K562 (cell line): ENCODE measurements around the gene TFAM. TPM values are rescaled to one million over a fixed set of nuclear protein-coding genes. Genes with fewer than 3 reads are reported as not detected.

ENCODE experiments used
- ATAC-seq: fragments of 200-7000 bp; cut with Tn5 transposase; 3 replicates; pipeline ENCODE4 v1.9.1; 2020; ENCODE audit warnings: moderate library complexity
- BruUV-seq: library from RNA; stranded (reverse); fragments of 400-500 nt; replicated peaks from 2 replicates; lab custom pipeline; 2021; lab: Mats Ljungman, UMichigan
- CTCF ChIA-PET: fragments of 300-600 bp; formaldehyde crosslinking; extraction: SDS; loops from one replicate; lab custom pipeline; 2021; ENCODE audit warnings: low intra/inter-chr PET ratio; lab: Yijun Ruan, JAX
- POLR2A ChIA-PET: fragments of 300-600, 350-650 bp; sonication (Branson Sonifier 250); formaldehyde crosslinking; extraction: SDS; loops from one replicate; lab custom pipeline; 2021; ENCODE audit warnings: antibody characterized with exemption, inconsistent platforms; lab: Yijun Ruan, JAX
- DNase-seq, 4 experiments: peaks; one replicate each; pipeline versions ENCODE4 v3.0.0 to v3.0.0-alpha.2; 2011 to 2018; ENCODE audit warnings: low spot score in 3 of 4, mixed read lengths in 3 of 4; ENCODE audit errors: extremely low read depth in 1 of 4
- FAIRE-seq: peaks from 2 replicates; lab custom pipeline; 2011; peaks lifted over from hg19 to GRCh38; lab: Jason Lieb, UNC
- H2AFZ ChIP-seq: 2 replicates; pipeline ENCODE4 v1.6.0; 2011; ENCODE audit warnings: low read depth, low read length, control low read depth, inconsistent platforms
- H3K27ac ChIP-seq: fragments of 200-600 bp; 3 replicates; pipeline ENCODE4 v1.8.0; 2011; ENCODE audit warnings: low read depth, mild to moderate bottlenecking, control low read depth, inconsistent platforms, low read length, moderate library complexity, mixed read lengths; ENCODE audit errors: extremely low read depth
- H3K27me3 ChIP-seq, 2 experiments: fragments of 300-600 bp in 1 of 2; 2 replicates in 1 of 2; 3 replicates in 1 of 2; pipeline versions ENCODE4 v1.6.0 to v1.8.0; 2011; ENCODE audit warnings: inconsistent platforms in 2 of 2, low read length in 2 of 2, mild to moderate bottlenecking in 1 of 2, mixed read lengths in 1 of 2, moderate library complexity in 1 of 2; ENCODE audit not compliant: control insufficient read depth in 2 of 2, insufficient read depth in 2 of 2
- H3K36me3 ChIP-seq: fragments of 300-600 bp; 3 replicates; pipeline ENCODE4 v1.8.0; 2011; ENCODE audit warnings: mild to moderate bottlenecking, low read length, inconsistent platforms; ENCODE audit not compliant: control insufficient read depth, insufficient read depth
- H3K4me1 ChIP-seq, 2 experiments: fragments of 200-600 bp in 1 of 2; replicated peaks in 1 of 2; 2 replicates in 1 of 2; 3 replicates in 1 of 2; pipeline versions ENCODE4 v1.5.1 to v1.8.0; 2011; ENCODE audit warnings: inconsistent platforms in 2 of 2, low read length in 2 of 2, mild to moderate bottlenecking in 1 of 2, mixed read lengths in 1 of 2, moderate library complexity in 1 of 2; ENCODE audit not compliant: control insufficient read depth in 2 of 2, insufficient read depth in 2 of 2
- H3K4me2 ChIP-seq: 2 replicates; pipeline ENCODE4 v1.6.1; 2011; ENCODE audit warnings: low read length, control low read depth, inconsistent platforms, mixed read lengths; ENCODE audit not compliant: insufficient read depth
- H3K4me3 ChIP-seq: fragments of 200-600 bp; sonication (generic), shearing (Covaris generic); 2 replicates; pipeline ENCODE4 v1.5.1; 2016; ENCODE audit warnings: control low read depth, inconsistent platforms
- H3K79me2 ChIP-seq: fragments of 200-600 bp; 3 replicates; pipeline ENCODE4 v1.8.0; 2011; ENCODE audit warnings: low read length, inconsistent platforms; ENCODE audit not compliant: control insufficient read depth, insufficient read depth
- H3K9ac ChIP-seq, 2 experiments: 2 replicates each; pipeline versions ENCODE4 v1.6.0 to v1.6.1; 2011; ENCODE audit warnings: low read depth in 2 of 2, low read length in 2 of 2, control low read depth in 1 of 2, inconsistent platforms in 1 of 2, mild to moderate bottlenecking in 1 of 2, mixed read lengths in 1 of 2; ENCODE audit not compliant: insufficient read depth in 1 of 2
- H3K9me1 ChIP-seq: one replicate; pipeline ENCODE4 v1.6.0; 2011; ENCODE audit warnings: inconsistent platforms, mild to moderate bottlenecking, low read length, moderate library complexity; ENCODE audit not compliant: control insufficient read depth, insufficient read depth
- H3K9me3 ChIP-seq: replicated peaks from 2 replicates; pipeline ENCODE4 v1.5.1; 2011; ENCODE audit warnings: low read depth, low read length, inconsistent platforms; ENCODE audit not compliant: control insufficient read depth, insufficient read depth
- H4K20me1 ChIP-seq: replicated peaks from 2 replicates; pipeline ENCODE4 v1.6.1; 2011; ENCODE audit warnings: low read length, inconsistent platforms, mixed read lengths; ENCODE audit not compliant: control insufficient read depth, insufficient read depth
- BRF2 ChIP-seq: IDR thresholded peaks from 3 replicates; pipeline ENCODE4 v1.6.1; 2011; ENCODE audit warnings: borderline replicate concordance, mild to moderate bottlenecking; ENCODE audit not compliant: insufficient read length, insufficient read depth
- CHD2 ChIP-seq: IDR thresholded peaks from 2 replicates; pipeline ENCODE4 v1.6.1; 2011; ENCODE audit warnings: low read depth, low read length
- DPF2 ChIP-seq: fragments of 450-650 bp; IDR thresholded peaks from 2 replicates; pipeline ENCODE4 v1.6.1; 2016
- E2F1 ChIP-seq: sonication (generic); formaldehyde crosslinking; IDR thresholded peaks from 2 replicates; pipeline ENCODE4 v1.8.1; 2023; ENCODE audit warnings: mild to moderate bottlenecking, missing genetic modification reagents, moderate library complexity
- WGBS: fragments of 100-300 bp; shearing (Covaris generic); methylation state at CpG from one replicate; pipeline ENCODE4 v1.1.6; 2016; ENCODE audit warnings: low coverage, mixed read lengths; ENCODE audit not compliant: insufficient coverage; ENCODE audit errors: missing lambda C conversion rate; 5-methylcytosine and 5-hydroxymethylcytosine counted together
- in situ Hi-C: fragments of 300-500 bp; cut with MboI; formaldehyde crosslinking; loops from 4 replicates; pipeline ENCODE4 v1.15.0; 2018; ENCODE audit warnings: inconsistent platforms, mixed read lengths
- intact Hi-C: fragments of 100-400 bp; cut with micrococcal nuclease; formaldehyde crosslinking; loops from 2 replicates; pipeline ENCODE4 v1.14.2; 2022
- polyA plus RNA-seq, 8 experiments: library from polyadenylated mRNA; depleted of rRNA in 4 of 8; stranded (reverse) in 5 of 8; unstranded in 3 of 8; fragments of >200 nt; fragmentation: Nextera tagmentation in 2 of 8; fragmentation: Illumina TruSeq in 1 of 8; extraction: Ambion mirVana in 2 of 8; extraction: Trizol in 1 of 8; gene quantifications; 2 replicates each; pipeline versions ENCODE4 v1.2.1 to v1.2.3, GENCODE V29; 2011 to 2014; ENCODE audit warnings: inconsistent platforms in 1 of 8, missing spikeins in 1 of 8
- total RNA-seq, 7 experiments: library from RNA; depleted of rRNA in 6 of 7; stranded (reverse); fragments of >200 nt in 6 of 7; fragmentation: Illumina TruSeq in 2 of 7; extraction: Trizol in 2 of 7; gene quantifications; 2 replicates each; pipeline versions ENCODE4 v1.2.1 to v1.2.3, GENCODE V29; 2011 to 2021; ENCODE audit warnings: low replicate concordance in 1 of 7

Gene TFAM
- total and polyA plus RNA-seq, 9 of the 15 experiments (the other 6 are each of a cell fraction or from before 2014, with no cell fraction given) = 74.3 to 227 (median 155) TPM

GRCh38 chr10:58352956-58353610 lies 32.1 kb upstream of the TFAM start:
- in situ Hi-C loops (no loop called here), intact Hi-C loops (no loop called here)
- 53% methylated on average over 2 of the region's 2 CpGs for WGBS
- no peak for ATAC-seq
- H3K4me1 ChIP-seq = peaks cover 0 to 5% of the 10 kb centered on the region in 2 experiments; a peak in 2 of 5 replicates
- no peaks in the 10 kb centered on the region for H3K36me3 ChIP-seq
- H2AFZ ChIP-seq = no peak overlapping the region
- FAIRE-seq = no peak
- no peaks in the 10 kb centered on the region for H3K9me3 ChIP-seq
- peaks cover 26% of the 10 kb centered on the region for H3K79me2 ChIP-seq
- DNase-seq = no peak
- no peak overlapping the region for H3K9ac ChIP-seq
- H3K4me2 ChIP-seq = no peak overlapping the region
- POLR2A ChIA-PET = interaction anchor here (0.9 to 1.9 kb wide), 4 partner anchors 8 to 32 kb away, joined by 3 to 5 read pairs (median 4); partner anchors contain the start of gene TFAM
- no peak for TF ChIP-seq BRF2
- no peak for TF ChIP-seq DPF2
- no peak for TF ChIP-seq CHD2
- no peak for TF ChIP-seq E2F1 (CRISPR knock-in tag)
- no peaks in the 10 kb centered on the region for H3K27me3 ChIP-seq
- no peak overlapping the region for H3K27ac ChIP-seq
- no TSS peak for BruUV-seq
- CTCF ChIA-PET = no interaction called here
- no peaks in the 10 kb centered on the region for H3K9me1 ChIP-seq
- H4K20me1 ChIP-seq = no peaks in the 10 kb centered on the region
- no peak overlapping the region for H3K4me3 ChIP-seq
